COLO829 (cell line): ENCODE measurements around the gene L2HGDH.

ENCODE experiments used
- DNase-seq: peaks from one replicate; pipeline ENCODE4 v3.0.0; 2012; ENCODE audit warnings: low spot score

L2HGDH gene

GRCh38 chr14:50285861-50286260 is 26.2 kb downstream of the L2HGDH start:
- no peak for DNase-seq

GRCh38 chr14:50272498-50272897 is 39.5 kb downstream of the L2HGDH start:
- no peak for DNase-seq

- DNase-seq: no peak
These were observed 41.1 kb downstream of the L2HGDH start for GRCh38 chr14:50270932-50271331.

GRCh38 chr14:50265029-50265428 is 47.0 kb downstream of the L2HGDH start:
- DNase-seq: no peak

GRCh38 chr14:50263321-50263720 is 48.7 kb downstream of the L2HGDH start:
- no peak for DNase-seq

- no peak for DNase-seq
These were observed 49.2 kb downstream of the L2HGDH start for GRCh38 chr14:50262865-50263264.

- no peak for DNase-seq
These were observed 51.5 kb downstream of the L2HGDH start for GRCh38 chr14:50260511-50260910.

- DNase-seq: no peak
These were observed 52.0 kb downstream of the L2HGDH start for GRCh38 chr14:50260072-50260471.

GRCh38 chr14:50257732-50258131 is 54.3 kb downstream of the L2HGDH start:
- no peak for DNase-seq

GRCh38 chr14:50254248-50254647 is 57.8 kb downstream of the L2HGDH start:
- DNase-seq: no peak

GRCh38 chr14:50249136-50249775 is 62.8 kb downstream of the L2HGDH start:
- no peak for DNase-seq

- no peak for DNase-seq
These were observed 64.8 kb downstream of the L2HGDH start for GRCh38 chr14:50247245-50247644.

- DNase-seq: no peak
These were observed 69.3 kb downstream of the L2HGDH start for GRCh38 chr14:50242566-50243310.

GRCh38 chr14:50242096-50242495 is 69.9 kb downstream of the L2HGDH start:
- no peak for DNase-seq

- no peak for DNase-seq
These were observed 74.6 kb downstream of the L2HGDH start for GRCh38 chr14:50237427-50237826.

- DNase-seq: no peak
These were observed 78.1 kb downstream of the L2HGDH start for GRCh38 chr14:50233951-50234250.

GRCh38 chr14:50233166-50233950 is 78.7 kb downstream of the L2HGDH start:
- no peak for DNase-seq

GRCh38 chr14:50232276-50232642 is 79.8 kb downstream of the L2HGDH start:
- peak; percentile 5 for DNase-seq

GRCh38 chr14:50231475-50232275 is 80.4 kb downstream of the L2HGDH start, which contains the start of gene SOS2:
Gene SOS2, minus strand, starts transcription at chr14:50231578. Its CDS starts 295 bp downstream, at chr14:50231283.
- DNase-seq: peak; percentile 73

- no peak for DNase-seq
These were observed 81.1 kb downstream of the L2HGDH start for GRCh38 chr14:50230701-50231474.

- DNase-seq: no peak
These were observed 81.7 kb downstream of the L2HGDH start for GRCh38 chr14:50230401-50230700.

GRCh38 chr14:50229681-50230080 is 82.3 kb downstream of the L2HGDH start:
- no peak for DNase-seq
